Endothelial cell of umbilical vein (primary cell): ENCODE data around the gene PLEKHA7. TPM values are rescaled to one million over a fixed set of nuclear protein-coding genes. Genes with fewer than 3 reads are reported as not detected.

Experiments
- BruUV-seq: library from RNA; stranded (reverse); fragments of 400-500 nt; replicated peaks from 2 replicates; lab custom pipeline; 2021; lab: Mats Ljungman, UMichigan
- CTCF ChIA-PET: fragments of 300-600, 350-600 bp; sonication (Branson Sonifier 250); formaldehyde crosslinking; loops from one replicate; lab custom pipeline; 2021; ENCODE audit warnings: antibody characterized with exemption, inconsistent platforms; lab: Charles Lee
- POLR2A ChIA-PET: fragments of 300-600, 350-600 bp; sonication (Branson Sonifier 250); formaldehyde crosslinking; loops from one replicate; lab custom pipeline; 2021; ENCODE audit warnings: antibody characterized with exemption, inconsistent platforms; lab: Charles Lee
- DNase-seq: peaks from one replicate; pipeline ENCODE4 v3.0.0-alpha.2; 2011; ENCODE audit warnings: low read depth, low spot score
- FAIRE-seq: peaks from 2 replicates; lab custom pipeline; 2011; peaks lifted over from hg19 to GRCh38; lab: Jason Lieb, UNC
- H2AFZ ChIP-seq: 2 replicates; pipeline ENCODE4 v1.6.0; 2012; ENCODE audit warnings: low read depth, low read length, control low read depth, inconsistent platforms
- H3K27ac ChIP-seq: 2 replicates; pipeline ENCODE4 v1.5.1; 2011; ENCODE audit warnings: low read depth, mild to moderate bottlenecking, control low read depth, low read length, moderate library complexity; ENCODE audit not compliant: insufficient read depth
- H3K27me3 ChIP-seq, 2 experiments: 2 replicates each; pipeline versions ENCODE4 v1.6.0 to v1.6.1; 2011; ENCODE audit warnings: low read length in 2 of 2, mixed read lengths in 1 of 2; ENCODE audit not compliant: control insufficient read depth in 2 of 2, insufficient read depth in 2 of 2
- H3K36me3 ChIP-seq, 2 experiments: 2 replicates in 1 of 2; 3 replicates in 1 of 2; pipeline ENCODE4 v1.5.1; 2011; ENCODE audit warnings: low read length in 2 of 2, mild to moderate bottlenecking in 1 of 2, moderate library complexity in 1 of 2; ENCODE audit not compliant: control insufficient read depth in 2 of 2, insufficient read depth in 2 of 2; ENCODE audit errors: extremely low read depth in 1 of 2
- H3K4me1 ChIP-seq: 3 replicates; pipeline ENCODE4 v1.5.1; 2011; ENCODE audit warnings: mild to moderate bottlenecking, low read length; ENCODE audit not compliant: control insufficient read depth, insufficient read depth; ENCODE audit errors: extremely low read depth
- H3K4me2 ChIP-seq: 2 replicates; pipeline ENCODE4 v1.6.1; 2011; ENCODE audit warnings: low read length, control low read depth, mixed read lengths; ENCODE audit not compliant: insufficient read depth
- H3K4me3 ChIP-seq, 3 experiments: fragments of 200-600 bp in 1 of 3; sonication (generic), shearing (Covaris generic) in 1 of 3; replicated peaks in 1 of 3; 2 replicates each; pipeline ENCODE4 v1.5.1; 2011 to 2016; ENCODE audit warnings: control low read depth in 3 of 3, low read length in 3 of 3, mild to moderate bottlenecking in 2 of 3, inconsistent platforms in 1 of 3, low read depth in 1 of 3, moderate library complexity in 1 of 3; ENCODE audit not compliant: insufficient read depth in 1 of 3
- H3K79me2 ChIP-seq: 2 replicates; pipeline ENCODE4 v1.6.0; 2012; ENCODE audit warnings: low read length, inconsistent platforms; ENCODE audit not compliant: control insufficient read depth, insufficient read depth
- H3K9ac ChIP-seq: replicated peaks from 2 replicates; pipeline ENCODE3; 2011; ENCODE audit warnings: low read length, control low read depth; ENCODE audit not compliant: insufficient read depth; ENCODE audit errors: extremely low read depth
- H3K9me1 ChIP-seq: replicated peaks from 3 replicates; pipeline ENCODE4 v1.6.0; 2011; ENCODE audit warnings: mild to moderate bottlenecking, low read length; ENCODE audit not compliant: control insufficient read depth, insufficient read depth; ENCODE audit errors: extremely low read depth
- H3K9me3 ChIP-seq: replicated peaks from 2 replicates; pipeline ENCODE4 v1.5.1; 2012; ENCODE audit warnings: low read length, inconsistent platforms; ENCODE audit not compliant: control insufficient read depth, insufficient read depth
- H4K20me1 ChIP-seq: replicated peaks from 2 replicates; pipeline ENCODE3; 2011; ENCODE audit warnings: mild to moderate bottlenecking, low read length; ENCODE audit not compliant: control insufficient read depth, insufficient read depth; ENCODE audit errors: extremely low read depth
- EZH2 ChIP-seq: IDR thresholded peaks from 2 replicates; pipeline ENCODE4 v1.6.1; 2012; ENCODE audit warnings: borderline replicate concordance, low read depth, mild to moderate bottlenecking, moderate library complexity, low read length, inconsistent platforms; ENCODE audit not compliant: severe bottlenecking
- FOS ChIP-seq: IDR thresholded peaks from 2 replicates; pipeline ENCODE4 v1.6.1; 2011; ENCODE audit warnings: mild to moderate bottlenecking, low read length, moderate library complexity, borderline replicate concordance; ENCODE audit not compliant: insufficient read depth
- GATA2 ChIP-seq: IDR thresholded peaks from 2 replicates; pipeline ENCODE4 v1.7.0; 2011; ENCODE audit warnings: low read depth, mild to moderate bottlenecking, moderate library complexity, mixed read lengths, low read length; ENCODE audit not compliant: insufficient read length, insufficient read depth
- JUN ChIP-seq: IDR thresholded peaks from 2 replicates; pipeline ENCODE4 v1.6.1; 2011; ENCODE audit warnings: borderline replicate concordance, low read depth; ENCODE audit not compliant: insufficient read length, insufficient read depth
- MAX ChIP-seq: IDR thresholded peaks from 2 replicates; pipeline ENCODE4 v1.6.1; 2011; ENCODE audit not compliant: insufficient read depth, insufficient read length
- MYC ChIP-seq: IDR thresholded peaks from one replicate; pipeline ENCODE4 v1.6.1; 2011; ENCODE audit warnings: mild to moderate bottlenecking, low read depth, low read length
- POLR2A ChIP-seq: IDR thresholded peaks from 2 replicates; pipeline ENCODE4 v1.6.1; 2012; ENCODE audit warnings: low read depth, mild to moderate bottlenecking, control low read depth, low read length
- POLR2AphosphoS5 ChIP-seq: IDR thresholded peaks from 2 replicates; pipeline ENCODE4 v1.6.1; 2012; ENCODE audit warnings: low read depth, mild to moderate bottlenecking, control low read depth, low read length, moderate library complexity; ENCODE audit not compliant: insufficient read depth
- dilution Hi-C: fragments of 300-500 bp; cut with MboI; formaldehyde crosslinking; loops from one replicate; pipeline ENCODE4 v1.15.0; 2019; ENCODE audit warnings: low sequenced_read_pairs; ENCODE audit not compliant: extremely low pct_ligation_motif_present
- intact Hi-C: fragments of 100-400 bp; cut with micrococcal nuclease; formaldehyde crosslinking; loops from one replicate; pipeline ENCODE4 v1.10.0; 2022
- polyA plus RNA-seq, 4 experiments: library from polyadenylated mRNA; depleted of rRNA in 3 of 4; stranded (reverse) in 3 of 4; unstranded in 1 of 4; fragments of >200 nt; gene quantifications; 2 replicates each; pipeline versions ENCODE4 v1.2.1 to v1.2.3, GENCODE V29; 2011 to 2012; ENCODE audit warnings: missing spikeins in 1 of 4
- total RNA-seq: library from RNA; stranded (reverse); gene quantifications from 2 replicates; pipeline ENCODE4 v1.2.3, GENCODE V29; 2021
- TF ChIP-seq, protein P1 (sequence below), 2 donors: IDR thresholded peaks; 1 replicate in 1 of 2; 2 replicates in 1 of 2; pipeline ENCODE4 v1.5.1; 2011; ENCODE audit warnings: low read length in 2 of 2, mild to moderate bottlenecking in 2 of 2, moderate library complexity in 2 of 2, control low read depth in 1 of 2, inconsistent platforms in 1 of 2, low read depth in 1 of 2; ENCODE audit not compliant: insufficient read depth in 1 of 2; ENCODE audit errors: extremely low read depth in 1 of 2

Gene PLEKHA7
- total and polyA plus RNA-seq, 2 donors (not counting 3 experiments of a cell fraction or from before 2014, with no cell fraction given) = 1.7 to 3.8 TPM

DNA sequence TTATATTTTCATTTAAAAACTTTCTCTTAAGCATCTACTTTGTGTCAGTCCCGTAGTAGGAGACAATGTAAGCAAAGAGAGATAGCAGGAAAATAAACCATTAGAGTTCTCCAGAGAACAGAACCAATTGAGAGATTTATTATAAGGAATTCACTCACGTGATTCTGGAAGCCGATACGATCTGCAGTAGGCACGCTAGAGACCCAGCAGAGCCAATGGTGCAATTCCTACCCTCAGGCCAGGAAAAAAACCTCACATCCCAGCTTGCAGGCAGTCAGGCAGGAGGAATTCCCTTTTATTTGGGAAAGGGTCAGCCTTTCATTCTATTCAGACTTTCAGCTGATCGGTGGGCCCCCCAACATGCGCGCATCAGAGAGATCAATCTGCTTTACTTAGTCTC is 7.3 kb upstream of the PLEKHA7 start:
- CTCF ChIA-PET = interaction anchor here (0.6 to 0.8 kb wide), 2 partner anchors 201 to 229 kb away, joined by 3 read pairs; no protein-coding TSS in a partner anchor
- DNase-seq = no peak

GRCh38 chr11:17020831-17021230 is 6.6 kb upstream of the PLEKHA7 start:
- Histone ChIP-seq H3K4me3 (no peak overlapping the region), H3K4me1 (no peaks in the 10 kb centered on the region), H4K20me1 (no peaks in the 10 kb centered on the region), H3K9me3 (no peaks in the 10 kb centered on the region), H2AFZ (no peak overlapping the region), H3K27ac (no peak overlapping the region), H3K9me1 (no peaks in the 10 kb centered on the region), H3K27me3 (no peaks in the 10 kb centered on the region), H3K36me3 (no peaks in the 10 kb centered on the region), H3K79me2 (no peaks in the 10 kb centered on the region), H3K9ac (no peak overlapping the region), H3K4me2 (no peak overlapping the region)
- TF ChIP-seq GATA2 = no peak
- no peak for TF ChIP-seq JUN
- no peak for TF ChIP-seq MAX
- TF ChIP-seq POLR2A = no peak
- no peak for TF ChIP-seq EZH2
- no peak for TF ChIP-seq FOS
- TF ChIP-seq, protein P1, sequence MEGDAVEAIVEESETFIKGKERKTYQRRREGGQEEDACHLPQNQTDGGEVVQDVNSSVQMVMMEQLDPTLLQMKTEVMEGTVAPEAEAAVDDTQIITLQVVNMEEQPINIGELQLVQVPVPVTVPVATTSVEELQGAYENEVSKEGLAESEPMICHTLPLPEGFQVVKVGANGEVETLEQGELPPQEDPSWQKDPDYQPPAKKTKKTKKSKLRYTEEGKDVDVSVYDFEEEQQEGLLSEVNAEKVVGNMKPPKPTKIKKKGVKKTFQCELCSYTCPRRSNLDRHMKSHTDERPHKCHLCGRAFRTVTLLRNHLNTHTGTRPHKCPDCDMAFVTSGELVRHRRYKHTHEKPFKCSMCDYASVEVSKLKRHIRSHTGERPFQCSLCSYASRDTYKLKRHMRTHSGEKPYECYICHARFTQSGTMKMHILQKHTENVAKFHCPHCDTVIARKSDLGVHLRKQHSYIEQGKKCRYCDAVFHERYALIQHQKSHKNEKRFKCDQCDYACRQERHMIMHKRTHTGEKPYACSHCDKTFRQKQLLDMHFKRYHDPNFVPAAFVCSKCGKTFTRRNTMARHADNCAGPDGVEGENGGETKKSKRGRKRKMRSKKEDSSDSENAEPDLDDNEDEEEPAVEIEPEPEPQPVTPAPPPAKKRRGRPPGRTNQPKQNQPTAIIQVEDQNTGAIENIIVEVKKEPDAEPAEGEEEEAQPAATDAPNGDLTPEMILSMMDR (IDR thresholded peaks at IDR 0.05; ENCODE audit: extremely low read depth in 1 of 2, insufficient read depth in 1 of 2, low read depth in 1 of 2, low read length in 2 of 2) = no peak
- TF ChIP-seq POLR2AphosphoS5 = no peak
- TF ChIP-seq MYC = no peak
- ChIA-PET CTCF (interaction anchor here (0.7 to 0.9 kb wide), 2 partner anchors 16 to 42 kb away, joined by 3 read pairs; no protein-coding TSS in a partner anchor), POLR2A (no interaction called here)
- DNase-seq (no peak), FAIRE-seq (no peak)
- intact Hi-C loops = no loop called here
- dilution Hi-C loops = no loop called here
- BruUV-seq = no TSS peak

More for the DNA sequence above, 7.3 kb upstream of the PLEKHA7 start:
- Histone ChIP-seq H3K9me3 (no peaks in the 10 kb centered on the region), H3K27me3 (no peaks in the 10 kb centered on the region), H3K36me3 (no peaks in the 10 kb centered on the region), H3K4me2 (no peak overlapping the region), H3K9me1 (no peaks in the 10 kb centered on the region), H3K9ac (no peak overlapping the region), H4K20me1 (no peaks in the 10 kb centered on the region), H3K4me3 (no peak overlapping the region), H3K79me2 (no peaks in the 10 kb centered on the region), H2AFZ (no peak overlapping the region), H3K4me1 (no peaks in the 10 kb centered on the region), H3K27ac (no peak overlapping the region)
- intact Hi-C loops = no loop called here
- no TSS peak for BruUV-seq
- no peak for TF ChIP-seq GATA2
- no peak for TF ChIP-seq EZH2
- TF ChIP-seq MYC = no peak
- TF ChIP-seq, protein P1 (IDR thresholded peaks at IDR 0.05; ENCODE audit: extremely low read depth in 1 of 2, insufficient read depth in 1 of 2, low read depth in 1 of 2, low read length in 2 of 2) = no peak
- dilution Hi-C loops = no loop called here
- no peak for FAIRE-seq
- POLR2A ChIA-PET = no interaction called here
